Neuronal stem cell (in vitro differentiated cells): ENCODE measurements around the gene NELL1.

Experiments
- DNase-seq: peaks from one replicate; pipeline ENCODE4 v3.0.0-alpha.2; 2013; ENCODE audit warnings: low spot score
- H2AFZ ChIP-seq: one replicate; pipeline ENCODE4 v1.6.1; 2013; ENCODE audit warnings: mild to moderate bottlenecking, low read length, inconsistent platforms
- H2AK5ac ChIP-seq: 2 replicates; pipeline ENCODE4 v1.6.1; 2013; ENCODE audit warnings: low read depth, mild to moderate bottlenecking, inconsistent platforms, low read length, moderate library complexity, mixed read lengths
- H2BK120ac ChIP-seq: 2 replicates; pipeline ENCODE4 v1.6.1; 2013; ENCODE audit warnings: low read depth, mild to moderate bottlenecking, inconsistent platforms, low read length, moderate library complexity, mixed read lengths
- H2BK12ac ChIP-seq: one replicate; pipeline ENCODE4 v1.6.1; 2013; ENCODE audit warnings: low read length, inconsistent platforms
- H2BK15ac ChIP-seq: 2 replicates; pipeline ENCODE4 v1.6.1; 2013; ENCODE audit warnings: mild to moderate bottlenecking, low read length, inconsistent platforms, mixed read lengths
- H2BK5ac ChIP-seq: one replicate; pipeline ENCODE4 v1.6.1; 2013; ENCODE audit warnings: inconsistent platforms, mild to moderate bottlenecking, low read length, moderate library complexity
- H3K14ac ChIP-seq: one replicate; pipeline ENCODE4 v1.6.1; 2013; ENCODE audit warnings: low read length, inconsistent platforms
- H3K18ac ChIP-seq: 2 replicates; pipeline ENCODE4 v1.6.1; 2013; ENCODE audit warnings: low read length, inconsistent platforms
- H3K23ac ChIP-seq: 2 replicates; pipeline ENCODE4 v1.6.1; 2013; ENCODE audit warnings: low read depth, mild to moderate bottlenecking, mixed read lengths, low read length, inconsistent platforms; ENCODE audit not compliant: poor library complexity
- H3K27ac ChIP-seq: replicated peaks from 3 replicates; pipeline ENCODE4 v1.5.1; 2013; ENCODE audit warnings: low read length, inconsistent platforms
- H3K27me3 ChIP-seq, 3 experiments: 2 replicates each; pipeline ENCODE4 v1.6.1; 2013; ENCODE audit warnings: low read length in 3 of 3, mild to moderate bottlenecking in 2 of 3, inconsistent platforms in 1 of 3, low read depth in 1 of 3, mixed read lengths in 1 of 3, moderate library complexity in 1 of 3; ENCODE audit not compliant: control insufficient read depth in 3 of 3, insufficient read depth in 3 of 3
- H3K36me3 ChIP-seq, 2 donors: replicated peaks in 1 of 2; 2 replicates each; pipeline ENCODE4 v1.6.1; 2013; ENCODE audit warnings: low read length in 2 of 2; ENCODE audit not compliant: control insufficient read depth in 2 of 2, insufficient read depth in 2 of 2
- H3K4ac ChIP-seq: 2 replicates; pipeline ENCODE4 v1.6.1; 2013; ENCODE audit warnings: inconsistent platforms, mild to moderate bottlenecking, low read length, moderate library complexity
- H3K4me1 ChIP-seq, 2 donors: 1 replicate in 1 of 2; 2 replicates in 1 of 2; pipeline ENCODE4 v1.6.1; 2013; ENCODE audit warnings: low read length in 2 of 2, low read depth in 1 of 2; ENCODE audit not compliant: control insufficient read depth in 2 of 2, insufficient read depth in 1 of 2
- H3K4me2 ChIP-seq: one replicate; pipeline ENCODE4 v1.6.1; 2013; ENCODE audit warnings: mild to moderate bottlenecking, low read length, inconsistent platforms; ENCODE audit not compliant: insufficient read depth, poor library complexity, severe bottlenecking
- H3K4me3 ChIP-seq, 2 donors: 2 replicates each; pipeline ENCODE4 v1.5.1; 2013; ENCODE audit warnings: low read length in 2 of 2, mild to moderate bottlenecking in 2 of 2, inconsistent platforms in 1 of 2, moderate library complexity in 1 of 2
- H3K79me1 ChIP-seq: one replicate; pipeline ENCODE4 v1.6.1; 2013; ENCODE audit warnings: low read depth, mild to moderate bottlenecking, inconsistent platforms, low read length, moderate library complexity
- H3K9ac ChIP-seq: one replicate; pipeline ENCODE4 v1.6.1; 2013; ENCODE audit warnings: mild to moderate bottlenecking, low read depth, low read length, inconsistent platforms; ENCODE audit not compliant: poor library complexity
- H3K9me3 ChIP-seq, 2 donors: replicated peaks in 1 of 2; 2 replicates each; pipeline versions ENCODE3 to v1.6.1; 2013; ENCODE audit warnings: low read length in 2 of 2, mild to moderate bottlenecking in 2 of 2, inconsistent platforms in 1 of 2, low read depth in 1 of 2, mixed read lengths in 1 of 2, moderate library complexity in 1 of 2; ENCODE audit not compliant: control insufficient read depth in 2 of 2, insufficient read depth in 1 of 2
- H4K8ac ChIP-seq: one replicate; pipeline ENCODE4 v1.6.1; 2013; ENCODE audit warnings: low read depth, mild to moderate bottlenecking, inconsistent platforms, low read length, moderate library complexity
- H4K91ac ChIP-seq: one replicate; pipeline ENCODE4 v1.6.1; 2013; ENCODE audit warnings: low read length, low read depth, mild to moderate bottlenecking, inconsistent platforms; ENCODE audit not compliant: poor library complexity
- WGBS, 2 donors: extraction: QIAGEN DNeasy Blood & Tissue Kit; methylation state at CpG; one replicate each; pipeline ENCODE4 v1.1.7; 2013; ENCODE audit warnings: missing lambda C conversion rate in 2 of 2, mixed read lengths in 1 of 2; ENCODE audit not compliant: insufficient read length in 2 of 2, insufficient replicate concordance in 1 of 2; ENCODE audit errors: extremely low coverage in 2 of 2; 5-methylcytosine and 5-hydroxymethylcytosine counted together

NELL1 gene

DNA sequence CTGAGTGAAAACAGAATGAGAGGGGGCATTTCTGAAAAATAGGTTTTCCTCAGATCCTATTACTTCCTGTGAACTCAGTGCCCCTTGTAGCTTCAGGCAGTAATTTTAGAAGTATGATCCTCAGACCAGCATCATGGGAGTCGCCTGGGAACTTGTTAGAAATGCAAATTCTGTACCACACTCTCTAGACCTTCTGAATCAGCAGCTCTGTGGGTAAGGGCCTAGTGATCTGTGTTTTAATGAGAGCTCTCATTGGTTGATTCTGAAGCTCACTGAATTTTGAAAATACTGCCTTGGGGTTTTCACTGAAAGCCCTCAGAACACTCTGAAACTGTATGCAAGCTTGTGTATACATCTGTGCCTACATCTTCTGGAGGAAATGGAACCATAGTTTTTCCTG, 876.3 kb downstream of the NELL1 start:
- Histone ChIP-seq H3K36me3 (no peaks in the 10 kb centered on the region), H2BK120ac (no peak overlapping the region), H3K4ac (no peak overlapping the region), H2AFZ (no peak overlapping the region), H3K18ac (no peak overlapping the region), H3K4me2 (no peak overlapping the region), H2BK12ac (no peak overlapping the region), H3K14ac (no peak overlapping the region), H2BK5ac (no peak overlapping the region), H3K27me3 (no peaks in the 10 kb centered on the region), H3K9me3 (no peaks in the 10 kb centered on the region), H3K9ac (no peak overlapping the region), H3K23ac (no peak overlapping the region), H2AK5ac (no peak overlapping the region), H3K79me1 (no peaks in the 10 kb centered on the region), H4K91ac (no peak overlapping the region), H4K8ac (no peak overlapping the region), H3K27ac (no peak overlapping the region), H3K4me1 (no peaks in the 10 kb centered on the region), H2BK15ac (no peak overlapping the region), H3K4me3 (no peak overlapping the region)
- DNase-seq, result no peak
- WGBS, 2 donors, result no CpG with 5 or more reads among the region's 1 CpG

DNA sequence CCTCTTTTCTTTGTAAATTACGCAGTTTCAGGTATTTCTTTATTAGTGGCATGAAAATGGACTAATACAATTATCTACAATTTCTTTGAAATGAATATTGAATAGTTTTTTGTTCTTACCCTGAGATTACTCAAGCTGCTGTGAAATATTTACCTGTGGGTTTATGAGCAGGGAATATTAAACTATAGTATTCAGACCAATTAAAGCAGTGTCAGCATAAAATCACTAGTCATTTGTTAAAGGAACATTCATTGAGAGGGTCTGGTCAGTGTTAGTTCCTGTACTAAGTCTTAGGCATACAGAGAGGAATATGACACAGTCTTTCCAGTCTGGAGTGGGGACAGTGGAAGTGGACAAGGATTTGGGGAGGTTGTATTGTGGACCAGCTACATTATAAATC, 877.3 kb downstream of the NELL1 start:
- H2BK15ac ChIP-seq, result no peak overlapping the region
- H3K18ac ChIP-seq, result no peak overlapping the region
- H3K27me3 ChIP-seq, result no peaks in the 10 kb centered on the region

DNA sequence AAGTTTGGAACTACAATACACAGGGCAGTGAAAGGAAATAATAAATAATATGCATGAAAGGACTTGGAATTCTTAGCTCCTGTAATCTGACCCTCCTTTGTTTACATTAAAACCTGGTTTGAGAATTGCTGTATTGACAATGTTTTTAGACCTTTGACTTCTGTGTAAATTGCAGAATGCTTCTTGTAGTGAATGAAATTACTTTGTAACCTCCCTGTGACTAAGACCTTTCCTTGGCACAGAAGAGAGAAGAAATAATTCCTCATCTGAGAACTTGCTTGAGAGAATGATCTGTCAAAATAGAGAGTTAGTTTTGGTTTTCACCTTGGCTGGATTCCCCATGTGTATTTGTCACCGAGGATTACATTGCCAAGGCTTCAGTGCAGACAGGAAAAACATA, 883.5 kb downstream of the NELL1 start:
- DNase-seq, result no peak
- Histone ChIP-seq H3K27ac (no peak overlapping the region), H3K36me3 (no peaks in the 10 kb centered on the region), H3K18ac (no peak overlapping the region), H3K4me2 (no peak overlapping the region), H4K8ac (no peak overlapping the region), H3K4me1 (no peaks in the 10 kb centered on the region), H3K79me1 (no peaks in the 10 kb centered on the region), H2BK120ac (no peak overlapping the region), H3K14ac (no peak overlapping the region), H3K27me3 (no peaks in the 10 kb centered on the region), H3K23ac (no peak overlapping the region), H3K9ac (no peak overlapping the region), H3K4me3 (no peak overlapping the region), H2BK12ac (no peak overlapping the region), H4K91ac (no peak overlapping the region), H2BK5ac (no peak overlapping the region), H2AK5ac (no peak overlapping the region), H3K9me3 (no peaks in the 10 kb centered on the region), H3K4ac (no peak overlapping the region), H2BK15ac (no peak overlapping the region), H2AFZ (no peak overlapping the region)
- WGBS, 2 donors, result no CpG with 5 or more reads among the region's 1 CpG

More for the DNA sequence above, 877.3 kb downstream of the NELL1 start:
- no peaks in the 10 kb centered on the region for H3K4me1 ChIP-seq
- DNase-seq, result no peak
- H2BK5ac ChIP-seq, result no peak overlapping the region
- no CpG with 5 or more reads among the region's 1 CpG for WGBS, 2 donors
- H3K4me3 ChIP-seq, result no peak overlapping the region
- no peaks in the 10 kb centered on the region for H3K9me3 ChIP-seq
- H2BK12ac ChIP-seq, result no peak overlapping the region
- H3K23ac ChIP-seq, result no peak overlapping the region
- H3K4me2 ChIP-seq, result no peak overlapping the region
- H2BK120ac ChIP-seq, result no peak overlapping the region
- no peaks in the 10 kb centered on the region for H3K36me3 ChIP-seq
- no peak overlapping the region for H3K27ac ChIP-seq
- H3K14ac ChIP-seq, result no peak overlapping the region
- H2AK5ac ChIP-seq, result no peak overlapping the region
- no peak overlapping the region for H3K4ac ChIP-seq
- no peaks in the 10 kb centered on the region for H3K79me1 ChIP-seq
- H4K8ac ChIP-seq, result no peak overlapping the region
- H2AFZ ChIP-seq, result no peak overlapping the region
- no peak overlapping the region for H3K9ac ChIP-seq
- no peak overlapping the region for H4K91ac ChIP-seq

DNA sequence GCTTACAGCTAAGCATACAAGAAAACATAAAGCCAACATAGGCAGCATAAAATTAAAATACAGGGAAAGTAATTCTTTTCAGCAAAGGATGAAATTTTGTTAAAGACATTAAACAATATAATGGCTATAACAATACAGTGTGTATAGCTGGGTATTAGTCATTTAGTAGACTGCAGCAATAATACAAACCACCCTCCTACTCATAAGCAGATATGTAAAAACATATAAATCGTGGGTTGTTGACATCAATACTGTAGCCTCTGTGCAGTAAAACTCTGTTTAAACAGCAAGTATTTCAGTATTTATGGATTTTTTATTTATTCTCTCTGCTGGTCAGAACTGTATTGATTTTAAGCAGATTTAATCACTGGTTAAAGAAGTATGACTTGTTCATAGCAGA, 884.4 kb downstream of the NELL1 start:
- H2BK12ac ChIP-seq, result no peak overlapping the region
- no peak overlapping the region for H2BK15ac ChIP-seq
- H3K9ac ChIP-seq, result no peak overlapping the region
- H2BK120ac ChIP-seq, result no peak overlapping the region
- no peaks in the 10 kb centered on the region for H3K4me1 ChIP-seq
- no peak overlapping the region for H2AK5ac ChIP-seq
- H2BK5ac ChIP-seq, result no peak overlapping the region
- no peaks in the 10 kb centered on the region for H3K27me3 ChIP-seq
- WGBS, 2 donors, result no CpG with 5 or more reads among the region's 1 CpG
- H4K8ac ChIP-seq, result no peak overlapping the region
- H3K79me1 ChIP-seq, result no peaks in the 10 kb centered on the region
- H3K4me2 ChIP-seq, result no peak overlapping the region
- no peak overlapping the region for H3K23ac ChIP-seq
- H3K18ac ChIP-seq, result no peak overlapping the region
- no peak overlapping the region for H3K4me3 ChIP-seq
- H2AFZ ChIP-seq, result no peak overlapping the region
- no peak for DNase-seq
- H4K91ac ChIP-seq, result no peak overlapping the region
- no peak overlapping the region for H3K4ac ChIP-seq
- no peaks in the 10 kb centered on the region for H3K36me3 ChIP-seq
- H3K14ac ChIP-seq, result no peak overlapping the region
- H3K9me3 ChIP-seq, result no peaks in the 10 kb centered on the region
- no peak overlapping the region for H3K27ac ChIP-seq
